Osteoblast (primary cell): ENCODE results near the gene IFT22. TPM values are rescaled to one million over a fixed set of nuclear protein-coding genes. Genes with fewer than 3 reads are reported as not detected.
"Not testable (repeated sequence)": the region's sequence is repeated elsewhere in the genome, so short reads cannot be mapped to it uniquely, and the experiment has no call there.

ENCODE experiments used
- DNase-seq: peaks from one replicate; pipeline ENCODE4 v3.0.0; 2011; ENCODE audit warnings: low spot score, mixed read lengths; ENCODE audit not compliant: insufficient read length; ENCODE audit errors: missing footprints
- H2AFZ ChIP-seq: 2 replicates; pipeline ENCODE4 v1.6.0; 2011; ENCODE audit warnings: mild to moderate bottlenecking, low read length
- H3K27ac ChIP-seq: 2 replicates; pipeline ENCODE4 v1.5.1; 2011; ENCODE audit warnings: mild to moderate bottlenecking, low read depth, low read length, moderate library complexity
- H3K27me3 ChIP-seq: 2 replicates; pipeline ENCODE4 v1.6.0; 2012; ENCODE audit warnings: mild to moderate bottlenecking, control low read depth, inconsistent platforms, low read length, moderate library complexity; ENCODE audit not compliant: insufficient read depth
- H3K36me3 ChIP-seq: 2 replicates; pipeline ENCODE4 v1.5.1; 2011; ENCODE audit warnings: mild to moderate bottlenecking, low read length, control low read depth, moderate library complexity; ENCODE audit not compliant: insufficient read depth
- H3K4me1 ChIP-seq: 2 replicates; pipeline ENCODE4 v1.5.1; 2011; ENCODE audit warnings: mild to moderate bottlenecking, low read length, control low read depth, moderate library complexity; ENCODE audit not compliant: insufficient read depth
- H3K4me2 ChIP-seq: 2 replicates; pipeline ENCODE4 v1.6.0; 2011; ENCODE audit warnings: mild to moderate bottlenecking, low read length; ENCODE audit not compliant: insufficient read depth
- H3K4me3 ChIP-seq: fragments of 200-600 bp; sonication (generic); 3 replicates; pipeline ENCODE4 v1.5.1; 2012; ENCODE audit warnings: mild to moderate bottlenecking, low read length, inconsistent platforms; ENCODE audit not compliant: insufficient read depth
- H3K79me2 ChIP-seq: 2 replicates; pipeline ENCODE4 v1.6.0; 2012; ENCODE audit warnings: mild to moderate bottlenecking, low read length, control low read depth, inconsistent platforms; ENCODE audit not compliant: insufficient read depth
- H3K9me3 ChIP-seq: 2 replicates; pipeline ENCODE4 v1.5.1; 2011; ENCODE audit warnings: low read depth, low read length, control low read depth
- H4K20me1 ChIP-seq: 2 replicates; pipeline ENCODE4 v1.6.0; 2012; ENCODE audit warnings: mild to moderate bottlenecking, low read length, control low read depth; ENCODE audit not compliant: insufficient read depth
- small RNA-seq: library from RNA; depleted of rRNA; stranded (forward); fragments of <200 nt; gene quantifications from one replicate; pipeline ENCODE3, GENCODE V24; 2012
- total RNA-seq: library from RNA; depleted of rRNA; stranded (reverse); fragments of >200 nt; gene quantifications from 2 replicates; pipeline ENCODE4 v1.2.3, GENCODE V29; 2012
- TF ChIP-seq, protein P1 (sequence below): IDR thresholded peaks from 2 replicates; pipeline ENCODE4 v1.5.1; 2011; ENCODE audit warnings: mild to moderate bottlenecking, low read depth, low read length, moderate library complexity; ENCODE audit errors: extremely low read depth

IFT22 gene
- total RNA-seq, 1 donor = 35.8 TPM

DNA sequence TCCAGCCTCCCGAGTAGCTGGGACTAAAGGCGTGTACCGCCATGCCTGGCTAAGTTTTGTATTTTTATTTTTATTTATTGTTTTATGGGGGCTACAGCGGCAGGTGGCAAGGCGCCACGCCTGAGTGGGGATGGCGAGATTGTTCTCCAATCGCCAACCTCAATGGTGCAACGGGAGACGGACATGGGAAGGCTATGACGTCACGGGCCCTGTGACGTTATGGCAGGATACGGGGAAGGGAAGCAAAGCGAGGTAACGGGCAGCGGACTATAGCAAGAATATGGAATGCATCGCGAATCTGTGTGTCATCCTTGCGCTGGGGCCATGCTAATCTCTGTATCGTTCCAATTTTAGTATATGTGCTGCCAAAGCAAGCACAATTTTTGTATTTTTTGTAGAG is 51.9 kb downstream of the IFT22 start:
- H3K4me3 ChIP-seq = no peak overlapping the region
- no peak overlapping the region for H3K4me2 ChIP-seq
- TF ChIP-seq, protein P1, sequence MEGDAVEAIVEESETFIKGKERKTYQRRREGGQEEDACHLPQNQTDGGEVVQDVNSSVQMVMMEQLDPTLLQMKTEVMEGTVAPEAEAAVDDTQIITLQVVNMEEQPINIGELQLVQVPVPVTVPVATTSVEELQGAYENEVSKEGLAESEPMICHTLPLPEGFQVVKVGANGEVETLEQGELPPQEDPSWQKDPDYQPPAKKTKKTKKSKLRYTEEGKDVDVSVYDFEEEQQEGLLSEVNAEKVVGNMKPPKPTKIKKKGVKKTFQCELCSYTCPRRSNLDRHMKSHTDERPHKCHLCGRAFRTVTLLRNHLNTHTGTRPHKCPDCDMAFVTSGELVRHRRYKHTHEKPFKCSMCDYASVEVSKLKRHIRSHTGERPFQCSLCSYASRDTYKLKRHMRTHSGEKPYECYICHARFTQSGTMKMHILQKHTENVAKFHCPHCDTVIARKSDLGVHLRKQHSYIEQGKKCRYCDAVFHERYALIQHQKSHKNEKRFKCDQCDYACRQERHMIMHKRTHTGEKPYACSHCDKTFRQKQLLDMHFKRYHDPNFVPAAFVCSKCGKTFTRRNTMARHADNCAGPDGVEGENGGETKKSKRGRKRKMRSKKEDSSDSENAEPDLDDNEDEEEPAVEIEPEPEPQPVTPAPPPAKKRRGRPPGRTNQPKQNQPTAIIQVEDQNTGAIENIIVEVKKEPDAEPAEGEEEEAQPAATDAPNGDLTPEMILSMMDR = no peak
- no peaks in the 10 kb centered on the region for H3K9me3 ChIP-seq
- peaks cover 3% of the 10 kb centered on the region for H3K27me3 ChIP-seq
- H3K36me3 ChIP-seq = no peaks in the 10 kb centered on the region
- no peaks in the 10 kb centered on the region for H3K79me2 ChIP-seq
- H3K27ac ChIP-seq = no peak overlapping the region
- H2AFZ ChIP-seq = no peak overlapping the region
- no peaks in the 10 kb centered on the region for H3K4me1 ChIP-seq
- DNase-seq = no peak
- H4K20me1 ChIP-seq = no peaks in the 10 kb centered on the region

DNA sequence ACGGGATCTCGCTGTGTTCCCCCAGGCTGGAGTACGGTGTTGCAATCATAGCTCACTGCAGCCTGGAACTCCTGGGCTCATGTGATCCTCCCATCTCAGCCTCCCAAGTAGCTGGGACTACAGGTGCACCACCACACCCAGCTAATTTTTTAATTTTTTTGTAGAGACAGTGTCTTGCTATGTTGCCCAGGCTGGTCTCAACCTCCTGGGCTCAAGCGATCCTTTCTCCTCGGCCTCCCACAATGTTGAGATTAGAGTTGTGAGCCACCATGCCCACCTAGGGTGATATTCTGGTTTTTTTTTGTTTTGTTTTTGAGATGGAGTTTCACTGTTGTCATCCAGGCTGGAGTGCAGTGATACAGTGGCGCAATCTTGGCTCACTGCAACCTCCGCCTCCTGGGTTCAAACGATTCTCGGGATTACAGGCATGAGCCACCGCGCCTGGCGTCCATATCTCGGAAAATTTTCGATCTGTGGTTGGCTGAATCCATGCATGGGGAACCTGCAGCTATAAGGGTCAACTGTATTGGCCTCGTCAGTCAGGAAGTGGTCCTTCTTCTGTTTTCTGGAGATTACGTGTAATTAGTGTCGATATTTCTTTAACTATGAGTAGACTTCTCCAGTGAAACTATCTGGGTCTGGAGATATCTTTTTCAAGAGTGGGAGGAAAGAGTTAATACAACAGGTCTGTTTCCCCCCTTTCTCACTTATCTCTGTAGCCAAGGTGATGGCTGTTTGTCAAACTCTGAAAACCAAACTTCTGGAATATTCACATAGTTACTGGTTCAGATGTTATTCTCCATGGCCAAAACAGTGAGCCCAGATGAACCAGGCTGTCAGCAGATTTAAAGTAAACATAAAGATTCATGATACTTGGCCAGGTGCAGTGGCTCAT is 55.7 kb downstream of the IFT22 start:
- Histone ChIP-seq H3K36me3 (no peaks in the 10 kb centered on the region), H3K27ac (no peak overlapping the region), H3K4me2 (no peak overlapping the region), H3K4me3 (no peak overlapping the region), H3K27me3 (no peaks in the 10 kb centered on the region), H3K79me2 (no peaks in the 10 kb centered on the region), H4K20me1 (no peaks in the 10 kb centered on the region), H3K4me1 (peaks cover 2% of the 10 kb centered on the region), H3K9me3 (no peaks in the 10 kb centered on the region), H2AFZ (no peak overlapping the region)
- no peak for DNase-seq
- TF ChIP-seq, protein P1 = no peak

DNA sequence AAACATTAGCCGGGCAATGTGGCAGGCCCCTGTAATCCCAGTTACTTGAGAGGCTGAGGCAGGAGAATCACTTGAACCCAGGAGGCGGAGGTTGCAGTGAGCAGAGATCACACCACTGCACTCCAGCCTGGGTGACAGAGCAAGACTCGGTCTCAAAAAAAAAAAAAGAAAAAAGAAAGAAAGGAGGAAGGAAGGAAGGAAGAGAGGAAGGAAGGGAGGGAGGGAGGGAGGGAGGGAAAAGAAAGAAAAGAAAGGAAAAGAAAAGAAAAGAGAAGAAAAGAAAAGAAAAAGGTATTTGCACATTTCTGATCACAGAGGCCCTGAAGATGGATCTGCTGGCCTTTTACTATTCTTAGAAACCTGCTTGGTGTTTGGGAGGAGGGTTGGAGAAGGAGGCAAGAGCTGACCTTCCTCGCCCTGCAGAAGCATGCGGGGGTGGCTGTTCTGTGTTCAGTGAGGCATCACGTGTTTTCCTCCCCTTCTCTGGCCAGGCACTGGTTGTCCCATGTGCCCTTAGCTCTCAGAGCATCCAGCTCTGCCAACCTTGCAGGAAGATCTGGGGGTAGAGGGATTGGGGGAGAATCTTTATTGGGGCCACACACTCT is 57.4 kb downstream of the IFT22 start:
- H3K27ac ChIP-seq, H3K4me1 ChIP-seq, H3K36me3 ChIP-seq, H4K20me1 ChIP-seq, H3K4me3 ChIP-seq, H3K79me2 ChIP-seq, H3K27me3 ChIP-seq, H3K4me2 ChIP-seq, H3K9me3 ChIP-seq: not testable (repeated sequence)
- peak; percentile 45 for DNase-seq
- peak overlapping the region; percentile 56 for H2AFZ ChIP-seq

Small RNA genes lying within 50 kb of the gene (small RNA-seq; reads per million reads assigned to genes)
- not detected for gene RNU6-1104P

Other genes with a start within 250 kb of the IFT22 start
- 13.8 and 14.7 TPM in 2 replicates for gene TRIM56, start 236.3 kb downstream of the IFT22 start, total RNA-seq
- 237 and 278 TPM in 2 replicates for gene SERPINE1, start 194.7 kb downstream of the IFT22 start, total RNA-seq
- gene AP1S1, start 167.3 kb downstream of the IFT22 start, total RNA-seq = 101 and 102 TPM in 2 replicates
- 0.36 TPM in 1 of 2 replicates, not detected in the other for gene VGF, start 156.2 kb downstream of the IFT22 start, total RNA-seq
- not detected in 2 replicates for gene NAT16, start 141.5 kb downstream of the IFT22 start, total RNA-seq
- gene MOGAT3, start 120.8 kb downstream of the IFT22 start, total RNA-seq = not detected in 2 replicates
- gene PLOD3, start 104.2 kb downstream of the IFT22 start, total RNA-seq = 78.7 and 81.8 TPM in 2 replicates
- gene ZNHIT1, start 103.6 kb downstream of the IFT22 start, total RNA-seq = 64.4 and 66.0 TPM in 2 replicates
- 3.3 and 4.1 TPM in 2 replicates for gene CLDN15, start 84.0 kb downstream of the IFT22 start, total RNA-seq
- 118 and 136 TPM in 2 replicates for gene FIS1, start 76.7 kb downstream of the IFT22 start, total RNA-seq
- not detected in 2 replicates for gene COL26A1, start 41.1 kb upstream of the IFT22 start, total RNA-seq